IMR-90 (cell line): ENCODE measurements around the gene ZNF3. TPM values are rescaled to one million over a fixed set of nuclear protein-coding genes. Genes with fewer than 3 reads are reported as not detected.

Source experiments
- ATAC-seq: fragments of 200-7000 bp; cut with Tn5 transposase; 2 replicates; pipeline ENCODE4 v1.9.1; 2020; ENCODE audit warnings: low read depth, mild to moderate bottlenecking, moderate library complexity
- BruUV-seq: library from RNA; stranded (reverse); fragments of 400-500 nt; replicated peaks from 2 replicates; lab custom pipeline; 2021; lab: Mats Ljungman, UMichigan
- CTCF ChIA-PET: fragments of 300-600 bp; formaldehyde crosslinking; extraction: SDS; loops from one replicate; lab custom pipeline; 2021; ENCODE audit warnings: antibody characterized with exemption; lab: Yijun Ruan, JAX
- POLR2A ChIA-PET: fragments of 300-600 bp; sonication (Branson Sonifier 250); formaldehyde crosslinking; loops from one replicate; lab custom pipeline; 2022; ENCODE audit warnings: antibody characterized with exemption; ENCODE audit not compliant: unreplicated experiment; lab: Charles Lee
- DNase-seq: peaks from one replicate; pipeline ENCODE4 v3.0.0; 2013
- H2AFZ ChIP-seq: replicated peaks from 2 replicates; pipeline ENCODE3; 2013; ENCODE audit warnings: low read length, mild to moderate bottlenecking; ENCODE audit not compliant: poor library complexity
- H2AK5ac ChIP-seq: 2 replicates; pipeline ENCODE4 v1.6.1; 2013; ENCODE audit warnings: low read depth, low read length, inconsistent platforms
- H2AK9ac ChIP-seq: replicated peaks from 2 replicates; pipeline ENCODE3; 2013; ENCODE audit warnings: mild to moderate bottlenecking, low read depth, low read length, moderate library complexity; ENCODE audit not compliant: poor library complexity
- H2BK120ac ChIP-seq: 2 replicates; pipeline ENCODE4 v1.6.1; 2013; ENCODE audit warnings: low read depth, low read length, inconsistent platforms
- H2BK15ac ChIP-seq: 3 replicates; pipeline ENCODE4 v1.6.1; 2013; ENCODE audit warnings: low read depth, low read length, inconsistent platforms
- H2BK20ac ChIP-seq: 2 replicates; pipeline ENCODE4 v1.6.1; 2013; ENCODE audit warnings: low read depth, mild to moderate bottlenecking, inconsistent platforms, low read length, moderate library complexity
- H2BK5ac ChIP-seq: 2 replicates; pipeline ENCODE4 v1.6.1; 2013; ENCODE audit warnings: mild to moderate bottlenecking, low read depth, low read length, inconsistent platforms; ENCODE audit not compliant: poor library complexity, severe bottlenecking
- H3K14ac ChIP-seq: replicated peaks from 2 replicates; pipeline ENCODE4 v1.6.1; 2013; ENCODE audit warnings: low read depth, low read length, inconsistent platforms
- H3K18ac ChIP-seq: 2 replicates; pipeline ENCODE4 v1.6.1; 2013; ENCODE audit warnings: low read depth, low read length, control low read depth
- H3K23ac ChIP-seq: 2 replicates; pipeline ENCODE4 v1.6.1; 2013; ENCODE audit warnings: low read depth, low read length, inconsistent platforms
- H3K27ac ChIP-seq: 2 replicates; pipeline ENCODE4 v1.5.1; 2013; ENCODE audit warnings: mild to moderate bottlenecking, control low read depth, low read length; ENCODE audit not compliant: insufficient read depth
- H3K27me3 ChIP-seq: 2 replicates; pipeline ENCODE4 v1.6.1; 2013; ENCODE audit warnings: low read length; ENCODE audit not compliant: control insufficient read depth, insufficient read depth
- H3K36me3 ChIP-seq: 2 replicates; pipeline ENCODE4 v1.6.1; 2013; ENCODE audit warnings: low read length, mixed read lengths; ENCODE audit not compliant: control insufficient read depth, insufficient read depth
- H3K4ac ChIP-seq: 2 replicates; pipeline ENCODE4 v1.6.1; 2013; ENCODE audit warnings: low read depth, low read length, inconsistent platforms
- H3K4me1 ChIP-seq: 2 replicates; pipeline ENCODE4 v1.6.1; 2013; ENCODE audit warnings: low read length, mixed read lengths; ENCODE audit not compliant: control insufficient read depth, insufficient read depth
- H3K4me2 ChIP-seq: 2 replicates; pipeline ENCODE4 v1.6.1; 2013; ENCODE audit warnings: low read depth, mild to moderate bottlenecking, control low read depth, low read length, moderate library complexity
- H3K4me3 ChIP-seq: 2 replicates; pipeline ENCODE4 v1.5.1; 2013; ENCODE audit warnings: low read depth, mild to moderate bottlenecking, control low read depth, low read length, moderate library complexity; ENCODE audit not compliant: insufficient read depth
- H3K56ac ChIP-seq: 2 replicates; pipeline ENCODE4 v1.6.1; 2013; ENCODE audit warnings: low read length, inconsistent platforms; ENCODE audit not compliant: insufficient read depth; ENCODE audit errors: extremely low read depth
- H3K79me1 ChIP-seq, 2 experiments: 2 replicates each; pipeline ENCODE4 v1.6.1; 2013; ENCODE audit warnings: low read length in 2 of 2, inconsistent platforms in 1 of 2, low read depth in 1 of 2
- H3K9ac ChIP-seq: 2 replicates; pipeline ENCODE4 v1.6.1; 2013; ENCODE audit warnings: low read depth, low read length, control low read depth
- H3K9me1 ChIP-seq: 2 replicates; pipeline ENCODE4 v1.6.1; 2013; ENCODE audit warnings: low read length, inconsistent platforms; ENCODE audit not compliant: insufficient read depth
- H3K9me3 ChIP-seq: 2 replicates; pipeline ENCODE4 v1.6.1; 2013; ENCODE audit warnings: low read length; ENCODE audit not compliant: control insufficient read depth, insufficient read depth
- H4K20me1 ChIP-seq: 2 replicates; pipeline ENCODE4 v1.6.1; 2013; ENCODE audit warnings: low read length, inconsistent platforms; ENCODE audit not compliant: insufficient read depth
- H4K5ac ChIP-seq: 2 replicates; pipeline ENCODE4 v1.6.1; 2013; ENCODE audit warnings: mild to moderate bottlenecking, low read depth, low read length, control low read depth
- H4K8ac ChIP-seq, 2 experiments: 2 replicates each; pipeline ENCODE4 v1.6.1; 2013; ENCODE audit warnings: low read depth in 2 of 2, low read length in 2 of 2, control low read depth in 1 of 2, inconsistent platforms in 1 of 2
- H4K91ac ChIP-seq: 2 replicates; pipeline ENCODE4 v1.6.1; 2013; ENCODE audit warnings: low read depth, low read length, inconsistent platforms; ENCODE audit not compliant: insufficient read depth
- BHLHE40 ChIP-seq: fragments of 150-350 bp; IDR thresholded peaks from 2 replicates; pipeline ENCODE4 v1.6.1; 2016; ENCODE audit warnings: mild to moderate bottlenecking, low read depth, low read length
- CHD1 ChIP-seq: IDR thresholded peaks from 2 replicates; pipeline ENCODE4 v1.6.1; 2012; ENCODE audit warnings: low read depth, low read length, improper control_type of control experiment
- CTCF ChIP-seq: conservative IDR thresholded peaks from 2 replicates; pipeline ENCODE4 v1.5.1; 2012; ENCODE audit warnings: mild to moderate bottlenecking, low read depth, low read length, improper control_type of control experiment
- ELK1 ChIP-seq: fragments of 150-350 bp; IDR thresholded peaks from 2 replicates; pipeline ENCODE4 v1.6.1; 2016; ENCODE audit warnings: low read depth, mild to moderate bottlenecking, low read length, moderate library complexity, borderline replicate concordance
- MAFK ChIP-seq: IDR thresholded peaks from 2 replicates; pipeline ENCODE4 v1.6.1; 2012; ENCODE audit warnings: low read depth, low read length, improper control_type of control experiment
- NFE2L2 ChIP-seq: fragments of 150-350 bp; IDR thresholded peaks from 2 replicates; pipeline ENCODE4 v1.6.1; 2016; ENCODE audit warnings: low read depth, mild to moderate bottlenecking, low read length
- RCOR1 ChIP-seq: IDR thresholded peaks from 2 replicates; pipeline ENCODE4 v1.6.1; 2012; ENCODE audit warnings: mild to moderate bottlenecking, low read length, improper control_type of control experiment; ENCODE audit not compliant: insufficient replicate concordance
- RFX5 ChIP-seq: IDR thresholded peaks from 2 replicates; pipeline ENCODE4 v1.8.0; 2012; ENCODE audit warnings: low read depth, mild to moderate bottlenecking, low read length, moderate library complexity
- WGBS, 2 experiments: methylation state at CpG; one replicate each; pipeline versions ENCODE4 v1.1.5 to v1.1.7; 2013; ENCODE audit warnings: missing lambda C conversion rate in 2 of 2; ENCODE audit not compliant: insufficient read length in 1 of 2; ENCODE audit errors: extremely low coverage in 2 of 2; 5-methylcytosine and 5-hydroxymethylcytosine counted together
- dilution Hi-C: fragments of 300-500 bp; cut with HindIII; formaldehyde crosslinking; loops from one replicate; pipeline ENCODE4 v1.14.3; 2018; ENCODE audit warnings: low sequenced_read_pairs; ENCODE audit not compliant: unreplicated experiment
- in situ Hi-C: fragments of 300-500 bp; cut with MboI; formaldehyde crosslinking; loops from 3 replicates; pipeline ENCODE4 v1.14.3; 2019; ENCODE audit warnings: low sequenced_read_pairs, inconsistent platforms, mixed read lengths
- intact Hi-C: fragments of 100-400 bp; cut with micrococcal nuclease; formaldehyde crosslinking; loops from 2 replicates; pipeline ENCODE4 v1.10.0; 2022
- polyA plus RNA-seq, 3 experiments: library from polyadenylated mRNA; depleted of rRNA; stranded (reverse); fragments of >200 nt; gene quantifications; 2 replicates each; pipeline ENCODE4 v1.2.3, GENCODE V29; 2012; ENCODE audit warnings: low replicate concordance in 1 of 3
- total RNA-seq: library from RNA; depleted of rRNA; stranded (reverse); fragments of >200 nt; gene quantifications from 2 replicates; pipeline ENCODE4 v1.2.3, GENCODE V29; 2012
- TF ChIP-seq, protein P1 (sequence below): fragments of 150-350 bp; IDR thresholded peaks from 2 replicates; pipeline ENCODE4 v1.6.1; 2017; ENCODE audit warnings: mild to moderate bottlenecking, antibody characterized with exemption, low read length, low read depth

ZNF3 gene
- total and polyA plus RNA-seq, 2 of the 4 experiments (the other 2 are of a cell fraction) = 24.8 to 30.8 TPM

GRCh38 chr7:100080907-100081534, 502 bp downstream of the ZNF3 start:
- POLR2A ChIA-PET = interaction anchor here (0.6 kb wide), 1 partner anchor 66 kb away, joined by 19 read pairs; the partner anchor contains the start of gene ZKSCAN1
- peaks cover 11 to 39% of the 10 kb centered on the region in 2 experiments for H3K79me1 ChIP-seq
- H3K9ac ChIP-seq = peak overlapping the region; percentile 87
- H2BK5ac ChIP-seq = peak overlapping the region; percentile 78
- no peaks in the 10 kb centered on the region for H3K27me3 ChIP-seq
- H3K4me2 ChIP-seq = peak overlapping the region; percentile 89
- TF ChIP-seq, protein P1, sequence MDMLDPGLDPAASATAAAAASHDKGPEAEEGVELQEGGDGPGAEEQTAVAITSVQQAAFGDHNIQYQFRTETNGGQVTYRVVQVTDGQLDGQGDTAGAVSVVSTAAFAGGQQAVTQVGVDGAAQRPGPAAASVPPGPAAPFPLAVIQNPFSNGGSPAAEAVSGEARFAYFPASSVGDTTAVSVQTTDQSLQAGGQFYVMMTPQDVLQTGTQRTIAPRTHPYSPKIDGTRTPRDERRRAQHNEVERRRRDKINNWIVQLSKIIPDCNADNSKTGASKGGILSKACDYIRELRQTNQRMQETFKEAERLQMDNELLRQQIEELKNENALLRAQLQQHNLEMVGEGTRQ = no peak
- TF ChIP-seq ELK1 (no peak), BHLHE40 (0 out of 2 replicates have a peak, but pooled peaks have one; percentile 10), RCOR1 (no peak), RFX5 (no peak), MAFK (no peak), CHD1 (no peak), CTCF (no peak), NFE2L2 (no peak)
- peak overlapping the region; percentile 83 for H3K56ac ChIP-seq
- H2BK20ac ChIP-seq = no peak overlapping the region
- H4K91ac ChIP-seq = peak overlapping the region; percentile 93
- peak overlapping the region; percentile 66; the same call in 1 of the 2 replicates for H2BK120ac ChIP-seq
- H2BK15ac ChIP-seq = no peak overlapping the region; the same call in 2 of the 3 replicates
- peak overlapping the region; percentile 99 for H2AK9ac ChIP-seq
- peak overlapping the region; percentile 73 for H3K23ac ChIP-seq
- in situ Hi-C loops = no loop called here
- peaks cover 8% of the 10 kb centered on the region for H3K4me1 ChIP-seq
- H3K14ac ChIP-seq = peak overlapping the region; percentile 91
- BruUV-seq = TSS peak; percentile 55
- DNase-seq (peak; percentile 56), ATAC-seq (peak; percentile 38)
- H4K8ac ChIP-seq = peak overlapping the region; percentile 36 to 96
- 1% methylated on average over 16 of the region's 34 CpGs; no CpG with 5 or more reads in 1 of the 2 experiments for WGBS, 2 experiments
- H4K20me1 ChIP-seq = peaks cover 21% of the 10 kb centered on the region
- CTCF ChIA-PET = no interaction called here
- peaks cover 2% of the 10 kb centered on the region; the same call in 1 of the 2 replicates for H3K9me3 ChIP-seq
- H2AFZ ChIP-seq = peak overlapping the region; percentile 97
- intact Hi-C loops = loop anchor here (1.0 kb wide), 1 partner anchor 87 kb away; no protein-coding TSS in a partner anchor
- no peak overlapping the region; the same call in 1 of the 2 replicates for H3K18ac ChIP-seq
- dilution Hi-C loops = no loop called here
- peaks cover 9% of the 10 kb centered on the region for H3K9me1 ChIP-seq
- peak overlapping the region; percentile 87 for H3K27ac ChIP-seq
- H3K36me3 ChIP-seq = peaks cover 28% of the 10 kb centered on the region
- H4K5ac ChIP-seq = peak overlapping the region; percentile 56
- peak overlapping the region; percentile 84; the same call in 1 of the 2 replicates for H2AK5ac ChIP-seq
- peak overlapping the region; percentile 73 for H3K4me3 ChIP-seq
- peak overlapping the region; percentile 98 for H3K4ac ChIP-seq
